CD14-positive monocyte (primary cell): ENCODE results near the gene MEX3A. TPM values are rescaled to one million over a fixed set of nuclear protein-coding genes. Genes with fewer than 3 reads are reported as not detected.

ENCODE experiments used
- DNase-seq, 3 donors: peaks; one replicate each; pipeline ENCODE4 v3.0.0-alpha.2; 2011 to 2022
- H2AFZ ChIP-seq: 2 replicates; pipeline ENCODE4 v1.6.0; 2012; ENCODE audit warnings: mild to moderate bottlenecking, low read depth, low read length, inconsistent platforms; ENCODE audit not compliant: insufficient read depth, poor library complexity, severe bottlenecking
- H3K27ac ChIP-seq, 2 donors: 1 replicate in 1 of 2; 2 replicates in 1 of 2; pipeline ENCODE4 v1.5.1; 2012 to 2013; ENCODE audit warnings: low read length in 2 of 2, control low read depth in 1 of 2, inconsistent platforms in 1 of 2, low read depth in 1 of 2, mild to moderate bottlenecking in 1 of 2
- H3K27me3 ChIP-seq, 2 donors: one replicate each; pipeline versions ENCODE4 v1.6.0 to v1.6.1; 2011 to 2013; ENCODE audit warnings: low read length in 2 of 2; ENCODE audit not compliant: control insufficient read depth in 2 of 2, insufficient read depth in 2 of 2
- H3K36me3 ChIP-seq, 2 donors: replicated peaks in 1 of 2; 1 replicate in 1 of 2; 2 replicates in 1 of 2; pipeline versions ENCODE4 v1.5.1 to v1.6.1; 2012 to 2013; ENCODE audit warnings: low read length in 2 of 2, control low read depth in 1 of 2, inconsistent platforms in 1 of 2, mild to moderate bottlenecking in 1 of 2; ENCODE audit not compliant: insufficient read depth in 2 of 2, control insufficient read depth in 1 of 2
- H3K4me1 ChIP-seq, 2 donors: 1 replicate in 1 of 2; 2 replicates in 1 of 2; pipeline versions ENCODE4 v1.5.1 to v1.6.1; 2012 to 2013; ENCODE audit warnings: low read length in 2 of 2, control low read depth in 1 of 2, inconsistent platforms in 1 of 2, mild to moderate bottlenecking in 1 of 2, moderate library complexity in 1 of 2; ENCODE audit not compliant: insufficient read depth in 2 of 2, control insufficient read depth in 1 of 2
- H3K4me2 ChIP-seq: replicated peaks from 2 replicates; pipeline ENCODE3; 2012; ENCODE audit warnings: low read length, moderate library complexity, mild to moderate bottlenecking; ENCODE audit not compliant: poor library complexity, severe bottlenecking; ENCODE audit errors: extremely low read depth
- H3K4me3 ChIP-seq, 3 experiments: fragments of 200-600 bp in 1 of 3; sonication (generic) in 1 of 3; replicated peaks in 1 of 3; 1 replicate in 2 of 3; 2 replicates in 1 of 3; pipeline ENCODE4 v1.5.1; 2011 to 2013; ENCODE audit warnings: low read length in 3 of 3, mild to moderate bottlenecking in 3 of 3, control low read depth in 2 of 3, low read depth in 2 of 3, inconsistent platforms in 1 of 3, moderate library complexity in 1 of 3
- H3K79me2 ChIP-seq: 2 replicates; pipeline ENCODE4 v1.6.0; 2012; ENCODE audit warnings: mild to moderate bottlenecking, control low read depth, inconsistent platforms, low read length, moderate library complexity; ENCODE audit not compliant: insufficient read depth
- H3K9ac ChIP-seq: 2 replicates; pipeline ENCODE4 v1.6.0; 2017; ENCODE audit warnings: low read length, mild to moderate bottlenecking; ENCODE audit not compliant: insufficient read depth, poor library complexity, severe bottlenecking
- H3K9me3 ChIP-seq, 2 donors: replicated peaks in 1 of 2; 1 replicate in 1 of 2; 2 replicates in 1 of 2; pipeline versions ENCODE4 v1.5.1 to v1.6.1; 2012 to 2013; ENCODE audit warnings: low read length in 2 of 2, control low read depth in 1 of 2; ENCODE audit not compliant: control insufficient read depth in 1 of 2, insufficient read depth in 1 of 2
- H4K20me1 ChIP-seq: 2 replicates; pipeline ENCODE4 v1.6.0; 2012; ENCODE audit warnings: mild to moderate bottlenecking, low read length, control low read depth, moderate library complexity; ENCODE audit not compliant: insufficient read depth
- H3K27ac Mint-ChIP-seq, 7 donors: one replicate each; pipeline ENCODE4 v1.8.0; 2020; ENCODE audit warnings: mild to moderate bottlenecking in 7 of 7, mixed read lengths in 7 of 7, moderate library complexity in 6 of 7, inconsistent platforms in 2 of 7
- H3K27me3 Mint-ChIP-seq, 3 donors: one replicate each; pipeline ENCODE4 v1.8.0; 2021 to 2022; ENCODE audit warnings: low read depth in 3 of 3, mild to moderate bottlenecking in 3 of 3, mixed read lengths in 3 of 3, moderate library complexity in 3 of 3, inconsistent platforms in 1 of 3
- H3K36me3 Mint-ChIP-seq, 2 donors: one replicate each; pipeline ENCODE4 v1.8.0; 2020; ENCODE audit warnings: mixed read lengths in 2 of 2, inconsistent platforms in 1 of 2, mild to moderate bottlenecking in 1 of 2
- H3K4me1 Mint-ChIP-seq: one replicate; pipeline ENCODE4 v1.8.0; 2020; ENCODE audit warnings: mild to moderate bottlenecking, mixed read lengths
- H3K4me3 Mint-ChIP-seq, 2 donors: one replicate each; pipeline ENCODE4 v1.8.0; 2020; ENCODE audit warnings: mild to moderate bottlenecking in 2 of 2, mixed read lengths in 2 of 2, moderate library complexity in 1 of 2
- H3K9me3 Mint-ChIP-seq, 7 donors: one replicate each; pipeline ENCODE4 v1.8.0; 2020 to 2022; ENCODE audit warnings: mixed read lengths in 7 of 7, mild to moderate bottlenecking in 6 of 7, moderate library complexity in 6 of 7, inconsistent platforms in 2 of 7
- WGBS: methylation state at CpG from one replicate; pipeline ENCODE4 v1.1.5; 2013; ENCODE audit warnings: missing lambda C conversion rate; ENCODE audit not compliant: insufficient coverage; 5-methylcytosine and 5-hydroxymethylcytosine counted together
- intact Hi-C, 2 donors: fragments of 100-400 bp; cut with micrococcal nuclease; formaldehyde crosslinking; loops; one replicate each; pipeline versions ENCODE4 v1.15.0 to v1.15.1; 2023
- polyA plus RNA-seq, 3 donors: library from polyadenylated mRNA; depleted of rRNA in 1 of 3; unstranded in 2 of 3; stranded (reverse) in 1 of 3; fragments of 300-500 nt in 2 of 3; fragments of >200 nt in 1 of 3; fragmentation: Illumina TruSeq in 2 of 3; gene quantifications; 1 replicate in 2 of 3; 2 replicates in 1 of 3; pipeline ENCODE4 v1.2.3, GENCODE V29; 2012 to 2021
- TF ChIP-seq, protein P1 (sequence below): fragments of 200-600 bp; IDR thresholded peaks from one replicate; pipeline ENCODE4 v1.8.0; 2022; ENCODE audit warnings: antibody characterized with exemption, mild to moderate bottlenecking

MEX3A gene
- polyA plus RNA-seq, 3 donors, result not detected

DNA sequence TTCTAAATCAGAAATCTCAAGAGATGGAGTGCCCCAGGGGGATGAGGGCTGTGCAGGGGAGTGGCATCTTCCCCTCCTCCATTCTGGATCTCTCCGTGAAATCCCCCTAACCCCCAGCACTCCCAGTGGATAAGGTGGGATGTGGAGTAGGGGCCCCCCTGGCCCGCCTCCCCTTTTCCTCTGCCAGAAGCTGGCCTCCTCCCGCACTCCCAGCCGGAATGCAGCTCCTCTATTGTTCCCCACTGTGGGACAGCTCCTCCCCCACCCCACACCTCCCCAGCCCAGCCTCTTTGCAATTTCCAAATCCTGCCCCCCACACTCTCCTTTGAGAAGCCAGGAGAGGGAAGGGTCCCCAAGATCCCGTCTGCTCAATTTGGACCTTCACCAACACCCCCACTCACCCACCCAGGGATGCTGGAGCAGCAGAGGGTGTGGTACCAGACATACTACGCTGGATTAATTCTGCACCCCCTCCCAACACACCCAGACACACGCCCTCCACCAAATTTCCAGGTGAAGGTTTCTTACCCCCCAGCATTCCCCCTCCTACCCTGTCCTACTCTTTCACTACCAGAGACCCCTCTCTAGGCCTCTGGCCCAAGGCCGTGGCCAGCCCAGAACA is 1.9 kb downstream of the MEX3A start:
- Mint-ChIP-seq H3K4me1 (peaks cover 28% of the 10 kb centered on the region), H3K9me3 (peaks cover 0 to 20% (median 4%) of the 10 kb centered on the region in 7 donors), H3K27ac (no peak overlapping the region), H3K36me3 (peaks cover 7 to 8% of the 10 kb centered on the region in 2 donors), H3K27me3 (peaks cover 86 to 99% (median 89%) of the 10 kb centered on the region in 3 donors), H3K4me3 (peak overlapping the region in 1 of 2 donors; percentile 53)
- no peak for DNase-seq
- Histone ChIP-seq H3K4me3 (no peak overlapping the region), H3K36me3 (no peaks in the 10 kb centered on the region), H3K4me2 (no peak overlapping the region), H2AFZ (no peak overlapping the region), H3K27ac (no peak overlapping the region), H4K20me1 (no peaks in the 10 kb centered on the region), H3K79me2 (no peaks in the 10 kb centered on the region), H3K4me1 (peaks cover 20 to 31% of the 10 kb centered on the region in 2 donors), H3K27me3 (peaks cover 41 to 95% of the 10 kb centered on the region in 2 donors), H3K9me3 (peaks cover 0 to 4% of the 10 kb centered on the region in 2 donors), H3K9ac (no peak overlapping the region)
- TF ChIP-seq, protein P1, sequence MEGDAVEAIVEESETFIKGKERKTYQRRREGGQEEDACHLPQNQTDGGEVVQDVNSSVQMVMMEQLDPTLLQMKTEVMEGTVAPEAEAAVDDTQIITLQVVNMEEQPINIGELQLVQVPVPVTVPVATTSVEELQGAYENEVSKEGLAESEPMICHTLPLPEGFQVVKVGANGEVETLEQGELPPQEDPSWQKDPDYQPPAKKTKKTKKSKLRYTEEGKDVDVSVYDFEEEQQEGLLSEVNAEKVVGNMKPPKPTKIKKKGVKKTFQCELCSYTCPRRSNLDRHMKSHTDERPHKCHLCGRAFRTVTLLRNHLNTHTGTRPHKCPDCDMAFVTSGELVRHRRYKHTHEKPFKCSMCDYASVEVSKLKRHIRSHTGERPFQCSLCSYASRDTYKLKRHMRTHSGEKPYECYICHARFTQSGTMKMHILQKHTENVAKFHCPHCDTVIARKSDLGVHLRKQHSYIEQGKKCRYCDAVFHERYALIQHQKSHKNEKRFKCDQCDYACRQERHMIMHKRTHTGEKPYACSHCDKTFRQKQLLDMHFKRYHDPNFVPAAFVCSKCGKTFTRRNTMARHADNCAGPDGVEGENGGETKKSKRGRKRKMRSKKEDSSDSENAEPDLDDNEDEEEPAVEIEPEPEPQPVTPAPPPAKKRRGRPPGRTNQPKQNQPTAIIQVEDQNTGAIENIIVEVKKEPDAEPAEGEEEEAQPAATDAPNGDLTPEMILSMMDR, result no peak
- 96% methylated on average over 5 of the region's 8 CpGs for WGBS
- intact Hi-C loops, result no loop called here

DNA sequence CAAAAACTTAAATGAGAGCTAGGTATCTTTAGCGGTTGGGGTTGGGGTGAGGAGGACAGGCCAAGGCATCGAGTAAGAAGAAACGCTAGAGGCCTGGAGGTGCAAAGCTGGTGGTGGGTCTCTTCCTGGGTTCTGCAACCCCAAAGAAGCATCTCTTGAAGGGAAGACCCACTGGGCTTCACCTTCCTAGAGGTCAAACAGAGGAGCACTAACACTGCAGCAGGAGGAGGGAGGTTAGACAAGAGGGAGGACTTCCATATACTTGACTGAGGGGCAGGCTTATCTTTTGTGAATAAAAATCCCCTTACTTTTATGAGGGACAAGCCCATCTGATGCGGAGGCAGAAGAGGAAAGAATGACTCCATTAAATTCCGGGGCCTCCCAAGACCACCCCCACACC is 2.5 kb downstream of the MEX3A start:
- H3K27me3 ChIP-seq, result peaks cover 42 to 95% of the 10 kb centered on the region in 2 donors
- intact Hi-C loops, result loop anchor here in 1 of 2 donors (10.0 kb wide), 1 partner anchor 235 kb away; no protein-coding TSS in a partner anchor
- H3K36me3 Mint-ChIP-seq, result peaks cover 7 to 8% of the 10 kb centered on the region in 2 donors
- peaks cover 32% of the 10 kb centered on the region for H3K4me1 Mint-ChIP-seq
- 100% methylated on average over 4 of the region's 5 CpGs for WGBS
- peak overlapping the region in 1 of 2 donors; percentile 5 for H3K4me3 Mint-ChIP-seq
- H3K9me3 ChIP-seq, result peaks cover 0 to 4% of the 10 kb centered on the region in 2 donors
- no peak overlapping the region for H3K4me2 ChIP-seq
- TF ChIP-seq, protein P1, result no peak
- H3K9ac ChIP-seq, result no peak overlapping the region
- H3K27ac Mint-ChIP-seq, result no peak overlapping the region
- no peaks in the 10 kb centered on the region for H4K20me1 ChIP-seq
- H2AFZ ChIP-seq, result no peak overlapping the region
- H3K4me3 ChIP-seq, result no peak overlapping the region
- no peak for DNase-seq
- H3K4me1 ChIP-seq, result peaks cover 23 to 37% of the 10 kb centered on the region in 2 donors
- H3K79me2 ChIP-seq, result no peaks in the 10 kb centered on the region
- H3K27me3 Mint-ChIP-seq, result peaks cover 81 to 99% (median 88%) of the 10 kb centered on the region in 3 donors
- no peak overlapping the region for H3K27ac ChIP-seq
- peaks cover 0 to 20% (median 4%) of the 10 kb centered on the region in 7 donors for H3K9me3 Mint-ChIP-seq
- no peaks in the 10 kb centered on the region for H3K36me3 ChIP-seq
